Urinary bladder (tissue), 4 donors: Measurements from ENCODE around the gene ELAVL2. TPM values are rescaled to one million over a fixed set of nuclear protein-coding genes. Genes with fewer than 3 reads are reported as not detected.
"Not testable (repeated sequence)": the region's sequence is repeated elsewhere in the genome, so short reads cannot be mapped to it uniquely, and the experiment has no call there.

Experiments used
- DNase-seq: peaks from one replicate; pipeline ENCODE4 v3.0.0-alpha.2; 2015; ENCODE audit errors: extremely low spot score
- H3K27ac ChIP-seq: one replicate; pipeline ENCODE4 v1.5.1; 2013; ENCODE audit warnings: low read depth, mild to moderate bottlenecking, moderate library complexity
- H3K36me3 ChIP-seq: one replicate; pipeline ENCODE4 v1.6.1; 2013; ENCODE audit warnings: mild to moderate bottlenecking, moderate library complexity; ENCODE audit not compliant: insufficient read depth
- H3K4me1 ChIP-seq: one replicate; pipeline ENCODE4 v1.6.1; 2013; ENCODE audit warnings: mild to moderate bottlenecking, moderate library complexity; ENCODE audit not compliant: insufficient read depth
- H3K4me3 ChIP-seq: one replicate; pipeline ENCODE4 v1.5.1; 2013; ENCODE audit warnings: low read depth, low read length
- WGBS: extraction: QIAGEN DNeasy Blood & Tissue Kit; methylation state at CpG from one replicate; pipeline ENCODE4 v1.1.7; 2013; 5-methylcytosine and 5-hydroxymethylcytosine counted together
- polyA plus RNA-seq: library from polyadenylated mRNA; stranded (reverse); fragments of 200-250 nt; gene quantifications from one replicate; pipeline ENCODE4 v1.2.3, GENCODE V29; 2013
- total RNA-seq: library from RNA; depleted of rRNA; stranded (reverse); fragments of >200 nt; gene quantifications from one replicate; pipeline ENCODE4 v1.2.3, GENCODE V29; 2014
- donor health status: healthy with polysubstance abuse.
- donor health status: healthy.

Gene ELAVL2
- total and polyA plus RNA-seq, 2 donors: 0.54 to 14.8 TPM

- DNase-seq: no peak
- Histone ChIP-seq H3K36me3 (no peaks in the 10 kb centered on the region), H3K27ac (no peak overlapping the region), H3K4me3 (no peak overlapping the region), H3K4me1 (no peaks in the 10 kb centered on the region)
- WGBS: 68% methylated on average over 3 of the region's 3 CpGs
Observed at GRCh38 chr9:23739753-23740152, 86.3 kb downstream of the ELAVL2 start.

DNA sequence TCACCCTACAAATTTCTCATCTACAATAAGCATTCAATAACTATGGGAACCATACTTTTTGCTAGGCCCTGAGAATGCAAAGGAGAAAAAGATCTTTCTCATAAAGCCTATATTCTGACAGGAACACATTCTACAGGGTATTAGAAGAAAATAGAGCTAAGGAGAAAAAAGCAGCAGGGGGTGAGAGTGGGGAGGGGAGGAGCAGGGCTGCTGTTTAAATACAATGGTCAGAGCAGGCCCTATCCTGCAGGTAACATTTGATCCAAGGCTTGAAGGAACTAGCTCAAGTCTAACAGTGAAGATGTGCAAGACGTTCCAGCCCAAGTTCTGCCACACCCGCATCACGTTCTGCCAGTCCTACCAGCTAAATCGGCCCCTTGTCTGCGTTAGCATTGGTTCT is 89.7 kb downstream of the ELAVL2 start:
- DNase-seq: no peak
- Histone ChIP-seq H3K36me3 (no peaks in the 10 kb centered on the region), H3K4me1 (no peaks in the 10 kb centered on the region), H3K27ac (no peak overlapping the region), H3K4me3 (no peak overlapping the region)
- 87% methylated on average over 5 of the region's 5 CpGs for WGBS

- no peaks in the 10 kb centered on the region for H3K4me1 ChIP-seq
- no peak overlapping the region for H3K27ac ChIP-seq
- 70% methylated on average over 2 of the region's 2 CpGs for WGBS
- no peak for DNase-seq
- H3K4me3 ChIP-seq: no peak overlapping the region
- H3K36me3 ChIP-seq: no peaks in the 10 kb centered on the region
Observed at GRCh38 chr9:23733495-23734078, 92.5 kb downstream of the ELAVL2 start.

- 29% methylated on average over 3 of the region's 3 CpGs for whole genome bisulfite sequencing
- Histone ChIP-seq H3K36me3 (no peaks in the 10 kb centered on the region), H3K27ac (no peak overlapping the region)
Observed at GRCh38 chr9:23731353-23731752, 94.7 kb downstream of the ELAVL2 start.

DNA sequence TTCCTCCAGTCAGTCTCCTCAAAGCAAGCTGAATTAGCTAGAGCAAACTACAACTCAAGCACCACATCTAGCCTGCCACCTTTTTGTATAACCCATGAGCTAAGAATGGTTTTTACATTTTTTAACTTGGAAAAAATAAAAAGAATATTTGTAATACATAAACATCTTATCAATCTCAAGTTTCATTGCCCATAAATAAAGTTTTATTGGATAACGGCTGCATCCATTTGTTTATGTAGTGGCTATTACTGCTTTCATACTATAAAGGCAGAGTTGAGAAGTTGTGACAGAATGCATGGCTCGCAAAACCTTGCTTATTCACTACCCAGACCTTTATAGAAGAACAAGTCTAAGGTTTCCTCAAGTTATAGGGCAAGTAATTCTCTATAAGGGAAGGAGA is 95.7 kb downstream of the ELAVL2 start:
- Histone ChIP-seq H3K36me3 (no peaks in the 10 kb centered on the region), H3K4me1 (no peaks in the 10 kb centered on the region), H3K27ac (no peak overlapping the region), H3K4me3 (no peak overlapping the region)
- WGBS: 37% methylated on average over 2 of the region's 2 CpGs
- no peak for DNase-seq

More at GRCh38 chr9:23731353-23731752, 94.7 kb downstream of the ELAVL2 start:
- no peak for DNase-seq
- Histone ChIP-seq H3K4me3 (no peak overlapping the region), H3K4me1 (no peaks in the 10 kb centered on the region)

DNA sequence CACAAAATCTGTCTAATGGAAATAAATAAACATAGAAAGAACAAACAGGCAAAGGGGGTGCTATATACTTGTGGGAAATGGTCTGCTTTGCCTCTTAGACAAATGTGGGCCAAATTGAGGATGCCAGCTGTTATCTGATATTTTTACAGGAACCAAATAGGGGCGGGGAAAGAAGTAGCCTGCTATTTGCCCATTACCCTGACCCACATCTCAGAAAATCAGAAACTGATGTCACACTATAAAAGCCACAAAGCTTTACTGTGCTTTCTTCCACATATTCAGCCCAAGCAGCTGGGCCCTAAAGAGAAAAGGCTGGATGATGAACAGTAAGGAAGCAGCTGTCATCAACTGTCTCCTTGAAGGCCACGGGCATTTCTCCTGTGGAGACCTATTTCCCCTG is 97.3 kb downstream of the ELAVL2 start:
- 83% methylated on average over 2 of the region's 2 CpGs for whole genome bisulfite sequencing
- no peaks in the 10 kb centered on the region for H3K36me3 ChIP-seq
- DNase-seq: no peak
- no peaks in the 10 kb centered on the region for H3K4me1 ChIP-seq
- no peak overlapping the region for H3K4me3 ChIP-seq
- no peak overlapping the region for H3K27ac ChIP-seq

GRCh38 chr9:23725279-23725946 is 100.6 kb downstream of the ELAVL2 start:
- Histone ChIP-seq H3K4me1 (no peaks in the 10 kb centered on the region), H3K36me3 (no peaks in the 10 kb centered on the region), H3K27ac (no peak overlapping the region), H3K4me3 (no peak overlapping the region)
- no peak for DNase-seq
- WGBS: 70% methylated on average over 6 of the region's 6 CpGs

- Histone ChIP-seq H3K36me3 (no peaks in the 10 kb centered on the region), H3K4me1 (no peaks in the 10 kb centered on the region), H3K4me3 (no peak overlapping the region), H3K27ac (no peak overlapping the region)
- DNase-seq: no peak
- 94% methylated on average over 2 of the region's 2 CpGs for WGBS
Observed at GRCh38 chr9:23723672-23724071, 102.4 kb downstream of the ELAVL2 start.

DNA sequence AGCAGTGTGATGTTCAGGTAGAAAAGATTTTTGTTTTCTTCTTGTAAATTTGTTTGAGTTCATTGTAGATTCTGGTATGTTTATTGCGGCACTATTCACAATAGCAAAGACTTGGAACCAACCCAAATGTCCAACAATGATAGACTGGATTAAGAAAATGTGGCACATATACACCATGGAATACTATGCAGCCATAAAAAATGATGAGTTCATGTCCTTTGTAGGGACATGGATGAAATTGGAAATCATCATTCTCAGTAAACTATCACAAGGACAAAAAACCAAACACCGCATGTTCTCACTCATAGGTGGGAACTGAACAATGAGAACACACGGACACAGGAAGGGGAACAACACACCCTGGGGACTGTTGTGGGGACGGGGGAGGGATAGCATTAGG is 103.0 kb downstream of the ELAVL2 start:
- WGBS: 97% methylated on average over 4 of the region's 4 CpGs
- not testable (repeated sequence) for H3K4me1 ChIP-seq, H3K36me3 ChIP-seq, DNase-seq, H3K27ac ChIP-seq, H3K4me3 ChIP-seq

GRCh38 chr9:23721466-23721865 is 104.6 kb downstream of the ELAVL2 start:
- no peak overlapping the region for H3K4me3 ChIP-seq

DNA sequence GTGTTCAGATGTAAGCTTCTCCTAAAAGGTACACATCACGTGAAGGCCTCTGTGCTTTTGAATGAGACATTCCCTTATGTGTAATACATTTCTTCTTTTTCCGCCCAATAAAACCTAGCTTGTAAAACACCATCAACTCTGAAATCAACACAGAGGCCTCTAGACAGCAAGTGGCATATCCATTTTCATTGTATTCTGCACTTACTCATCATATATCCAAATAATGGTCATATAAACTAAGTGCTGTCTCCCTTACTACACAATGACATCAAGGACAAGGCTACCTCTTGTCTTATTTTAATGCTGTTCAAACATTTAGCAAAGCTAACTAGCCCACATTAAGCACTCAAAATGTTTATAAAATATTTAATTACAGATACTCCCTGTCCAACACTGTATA is 108.5 kb downstream of the ELAVL2 start:
- no peak for DNase-seq
- Histone ChIP-seq H3K27ac (no peak overlapping the region), H3K36me3 (no peaks in the 10 kb centered on the region), H3K4me1 (no peaks in the 10 kb centered on the region), H3K4me3 (no peak overlapping the region)
- 79% methylated on average over 2 of the region's 2 CpGs for WGBS

More at GRCh38 chr9:23721466-23721865, 104.6 kb downstream of the ELAVL2 start:
- H3K27ac ChIP-seq: no peak overlapping the region
- H3K4me1 ChIP-seq: no peaks in the 10 kb centered on the region
- no peaks in the 10 kb centered on the region for H3K36me3 ChIP-seq
- DNase-seq: no peak

DNA sequence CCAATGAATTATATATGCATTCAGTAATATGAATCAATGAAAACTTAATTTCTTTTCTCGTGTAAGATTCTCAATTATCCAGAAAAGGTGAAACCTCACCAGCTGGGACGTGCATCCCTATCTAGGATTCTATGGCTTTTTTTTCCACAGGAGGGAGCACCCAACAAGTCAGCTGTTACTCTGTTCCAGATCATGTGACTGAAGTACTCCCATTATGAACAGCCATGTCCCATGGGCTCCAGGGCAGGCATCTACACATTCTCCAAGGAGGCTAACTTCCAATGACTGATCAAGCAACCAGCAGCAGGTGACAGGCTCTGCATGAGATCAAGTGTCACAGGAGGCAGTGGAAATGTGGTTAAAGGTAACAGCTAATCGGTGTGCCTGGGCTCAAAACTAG is 118.8 kb downstream of the ELAVL2 start:
- no peak overlapping the region for H3K27ac ChIP-seq
- H3K36me3 ChIP-seq: no peaks in the 10 kb centered on the region
- H3K4me1 ChIP-seq: no peaks in the 10 kb centered on the region
- no peak overlapping the region for H3K4me3 ChIP-seq
- DNase-seq: no peak
- WGBS: 92% methylated on average over 3 of the region's 3 CpGs

- no peak overlapping the region for H3K27ac ChIP-seq
- H3K4me3 ChIP-seq: no peak overlapping the region
- no peaks in the 10 kb centered on the region for H3K4me1 ChIP-seq
- DNase-seq: no peak
- WGBS: 88% methylated on average over 3 of the region's 3 CpGs
- H3K36me3 ChIP-seq: no peaks in the 10 kb centered on the region
Observed at GRCh38 chr9:23702311-23702922, 123.6 kb downstream of the ELAVL2 start.

- Histone ChIP-seq H3K4me3 (no peak overlapping the region), H3K36me3 (no peaks in the 10 kb centered on the region), H3K4me1 (no peaks in the 10 kb centered on the region), H3K27ac (no peak overlapping the region)
- WGBS: 99% methylated on average over 6 of the region's 6 CpGs
- DNase-seq: no peak
Observed at GRCh38 chr9:23701291-23701690, 124.7 kb downstream of the ELAVL2 start.
